HG02571 (cell line): Measurements from ENCODE around the gene WNT8A.

ENCODE experiments used
- ATAC-seq: cut with Tn5 transposase; IDR thresholded peaks from one replicate; pipeline ENCODE4 v1.9.1; 2021; ENCODE audit warnings: mild to moderate bottlenecking, moderate library complexity; ENCODE audit not compliant: unreplicated experiment

WNT8A gene

DNA sequence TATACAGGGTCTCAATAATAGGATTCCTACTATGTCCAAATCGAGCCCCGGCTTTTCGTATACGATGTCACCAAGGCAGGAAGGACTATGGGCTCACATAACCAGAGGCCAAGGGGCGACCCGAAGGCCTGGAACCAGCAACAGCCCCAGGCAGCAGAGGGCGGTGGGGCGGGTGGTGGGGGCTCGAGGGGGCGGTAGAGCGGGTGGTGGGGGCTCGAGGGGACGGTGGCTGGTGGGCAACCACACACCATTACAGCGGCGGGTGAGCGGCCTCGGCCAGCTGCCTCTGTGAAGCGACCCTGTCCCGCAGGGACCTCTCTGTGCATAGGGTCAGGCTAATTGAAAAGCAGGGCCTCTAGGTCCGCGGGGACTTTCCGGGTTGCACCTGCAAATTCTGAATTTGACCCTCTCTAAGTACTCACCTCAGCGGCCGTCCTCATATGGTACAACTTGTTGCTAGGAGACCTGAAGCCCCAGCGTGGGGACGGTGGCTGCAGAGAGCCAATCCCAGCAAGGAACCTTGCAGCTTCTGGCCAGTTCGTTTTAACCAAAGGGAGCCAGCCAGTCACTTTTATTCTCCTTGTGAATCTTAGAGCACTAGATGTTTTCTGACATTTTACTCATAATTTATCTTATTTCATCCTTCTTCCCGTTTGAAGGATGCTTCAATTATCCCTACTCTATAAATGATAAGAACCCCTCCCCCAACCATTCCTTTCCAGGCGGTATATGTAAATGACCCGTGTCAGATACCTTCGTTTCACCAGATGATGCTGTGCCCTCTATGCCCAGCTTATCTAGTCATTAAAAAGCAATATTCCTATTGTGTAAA lies 55.3 kb downstream of the WNT8A start, which contains the start of gene NME5:
NME5 (minus strand) TSS at position 480 of the 832 bp plus-strand sequence. CDS start 648 bp downstream, outside the sequence.
- ATAC-seq: no peak

DNA sequence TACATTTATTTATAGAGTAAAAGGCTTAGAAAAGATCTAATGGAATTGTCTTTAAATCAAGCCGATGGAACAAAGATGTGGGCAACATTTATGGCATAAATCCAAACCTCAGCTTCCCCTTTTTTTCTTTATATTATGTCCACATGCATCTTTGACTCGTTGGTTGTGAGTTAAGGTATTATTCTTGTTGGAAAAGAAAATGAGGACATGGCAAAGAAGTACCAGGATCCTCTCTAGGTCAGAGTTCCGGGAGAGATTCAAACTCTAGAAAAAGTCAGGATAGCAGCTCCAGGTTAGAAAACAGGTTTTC lies 55.9 kb downstream of the WNT8A start:
- no peak for ATAC-seq

DNA sequence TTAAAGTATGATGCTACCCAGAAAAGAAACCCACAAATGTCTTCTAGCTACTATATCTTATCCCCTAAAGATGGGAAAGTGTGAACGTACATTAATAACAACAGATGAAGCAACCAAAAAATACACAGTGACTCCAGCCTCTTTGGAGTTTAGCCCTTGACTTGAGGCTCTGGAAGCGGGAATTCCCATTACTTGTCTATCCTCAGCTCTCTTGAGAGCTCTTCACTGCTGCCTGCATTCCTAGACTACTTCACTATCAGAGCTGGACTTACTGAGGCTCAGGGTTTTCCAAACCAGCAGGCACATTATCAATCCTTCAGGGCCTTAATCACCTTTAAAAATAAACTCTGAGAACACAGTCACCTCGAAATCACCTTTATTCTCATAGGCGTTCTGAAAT lies 56.4 kb downstream of the WNT8A start:
- no peak for ATAC-seq
